Stimulated activated naive CD8-positive, alpha-beta T cell treated with anti-CD3 and anti-CD28 coated beads, Interleukin-15, amount 100 ng/mL, for 72 hours (primary cell): Measurements from ENCODE around the gene ZBTB48.

ENCODE experiments used
- ATAC-seq: fragments of 150-1000 bp; cut with Tn5 transposase; 2 replicates; pipeline ENCODE4 v1.10.0; 2021; ENCODE audit warnings: mild to moderate bottlenecking, moderate library complexity
- DNase-seq, 2 donors: peaks; one replicate each; pipeline ENCODE4 v3.0.0; 2021 to 2022
- H3K27ac Mint-ChIP-seq, 2 donors: one replicate each; pipeline ENCODE4 v1.8.0; 2022; ENCODE audit warnings: mild to moderate bottlenecking in 2 of 2, mixed read lengths in 2 of 2, moderate library complexity in 2 of 2
- H3K27me3 Mint-ChIP-seq: one replicate; pipeline ENCODE4 v1.8.0; 2022; ENCODE audit warnings: mixed read lengths
- H3K4me1 Mint-ChIP-seq: one replicate; pipeline ENCODE4 v1.8.0; 2022; ENCODE audit warnings: mild to moderate bottlenecking, mixed read lengths
- H3K4me3 Mint-ChIP-seq, 2 donors: one replicate each; pipeline ENCODE4 v1.8.0; 2022; ENCODE audit warnings: mild to moderate bottlenecking in 2 of 2, mixed read lengths in 2 of 2, moderate library complexity in 1 of 2
- H3K9me3 Mint-ChIP-seq, 2 donors: one replicate each; pipeline ENCODE4 v1.8.0; 2022; ENCODE audit warnings: mixed read lengths in 2 of 2

ZBTB48 gene

GRCh38 chr1:6612641-6613360 lies 33.0 kb downstream of the ZBTB48 start:
- H3K9me3 Mint-ChIP-seq, result no peaks in the 10 kb centered on the region
- DNase-seq (peak in 1 of 2 donors; percentile 31), ATAC-seq (peak; percentile 60)
- peaks cover 28% of the 10 kb centered on the region for H3K4me1 Mint-ChIP-seq
- no peaks in the 10 kb centered on the region for H3K27me3 Mint-ChIP-seq
- H3K27ac Mint-ChIP-seq, result peak overlapping the region; percentile 38 to 88
- H3K4me3 Mint-ChIP-seq, result peak overlapping the region; percentile 97

GRCh38 chr1:6613361-6614018 lies 33.7 kb downstream of the ZBTB48 start, which contains the start of gene PHF13:
TSS of gene PHF13 (plus strand) at chr1:6613731. CDS start at chr1:6614067, 336 bp downstream.
- no peaks in the 10 kb centered on the region for H3K27me3 Mint-ChIP-seq
- ATAC-seq, result peak; percentile 96

DNA sequence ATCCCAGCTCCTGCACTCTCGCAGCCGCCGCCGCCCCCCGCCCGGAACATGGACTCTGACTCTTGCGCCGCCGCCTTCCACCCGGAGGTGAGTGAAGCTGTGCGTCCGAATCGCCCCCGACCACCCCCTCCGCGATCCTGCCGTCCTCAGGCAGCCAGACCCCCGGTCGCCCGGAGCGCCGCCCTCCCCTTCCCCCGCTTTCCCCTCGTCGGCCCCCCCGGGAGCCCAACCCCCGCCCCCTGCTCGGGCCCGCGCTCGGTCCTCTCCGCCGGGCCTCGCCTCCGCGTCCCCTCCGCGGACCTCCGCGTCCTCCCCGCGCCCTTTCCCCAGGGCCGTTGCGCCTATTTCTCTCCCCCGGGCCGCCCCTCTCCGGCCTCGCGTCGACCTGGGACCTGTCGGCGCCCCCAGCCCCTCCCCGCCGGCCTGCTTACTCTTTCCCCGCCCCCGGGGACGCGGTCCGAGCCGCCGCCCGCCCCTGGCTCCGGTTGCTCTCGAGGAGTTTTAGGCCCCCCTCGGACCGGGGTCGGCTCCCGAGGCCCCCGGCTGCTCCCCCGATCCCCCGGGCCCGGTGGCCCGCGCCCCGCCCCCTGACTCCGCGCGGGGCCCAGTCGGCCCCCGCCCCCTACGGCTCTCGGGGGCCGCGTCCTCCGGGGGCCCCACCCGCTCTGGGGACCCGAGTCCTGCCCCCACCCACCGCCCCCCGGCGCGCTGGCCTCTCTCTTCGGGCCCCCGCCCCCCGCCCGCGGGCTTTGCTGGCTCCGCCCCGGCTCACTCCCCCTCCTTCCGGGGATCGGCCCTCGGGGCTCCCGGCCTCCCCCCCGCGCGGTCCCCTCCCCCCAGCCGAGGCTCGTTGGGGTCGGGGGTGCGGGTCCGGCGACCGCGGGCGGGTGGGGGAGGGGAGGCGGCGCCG lies 34.5 kb downstream of the ZBTB48 start:
- peak; percentile 11 for ATAC-seq
- no peaks in the 10 kb centered on the region for H3K9me3 Mint-ChIP-seq
- H3K4me3 Mint-ChIP-seq, result peak overlapping the region; percentile 76 to 80
- no peaks in the 10 kb centered on the region for H3K27me3 Mint-ChIP-seq
- no peak overlapping the region for H3K27ac Mint-ChIP-seq
- peak; percentile 39 to 53 for DNase-seq
- peaks cover 28% of the 10 kb centered on the region for H3K4me1 Mint-ChIP-seq

More at GRCh38 chr1:6613361-6614018, 33.7 kb downstream of the ZBTB48 start, which contains the start of gene PHF13:
- DNase-seq, result peak; percentile 100
- Mint-ChIP-seq H3K9me3 (no peaks in the 10 kb centered on the region), H3K27ac (peak within 1 kb of the TSS; percentile 38 to 88), H3K4me1 (peaks cover 28% of the 10 kb centered on the region), H3K4me3 (peak within 1 kb of the TSS; percentile 97)

DNA sequence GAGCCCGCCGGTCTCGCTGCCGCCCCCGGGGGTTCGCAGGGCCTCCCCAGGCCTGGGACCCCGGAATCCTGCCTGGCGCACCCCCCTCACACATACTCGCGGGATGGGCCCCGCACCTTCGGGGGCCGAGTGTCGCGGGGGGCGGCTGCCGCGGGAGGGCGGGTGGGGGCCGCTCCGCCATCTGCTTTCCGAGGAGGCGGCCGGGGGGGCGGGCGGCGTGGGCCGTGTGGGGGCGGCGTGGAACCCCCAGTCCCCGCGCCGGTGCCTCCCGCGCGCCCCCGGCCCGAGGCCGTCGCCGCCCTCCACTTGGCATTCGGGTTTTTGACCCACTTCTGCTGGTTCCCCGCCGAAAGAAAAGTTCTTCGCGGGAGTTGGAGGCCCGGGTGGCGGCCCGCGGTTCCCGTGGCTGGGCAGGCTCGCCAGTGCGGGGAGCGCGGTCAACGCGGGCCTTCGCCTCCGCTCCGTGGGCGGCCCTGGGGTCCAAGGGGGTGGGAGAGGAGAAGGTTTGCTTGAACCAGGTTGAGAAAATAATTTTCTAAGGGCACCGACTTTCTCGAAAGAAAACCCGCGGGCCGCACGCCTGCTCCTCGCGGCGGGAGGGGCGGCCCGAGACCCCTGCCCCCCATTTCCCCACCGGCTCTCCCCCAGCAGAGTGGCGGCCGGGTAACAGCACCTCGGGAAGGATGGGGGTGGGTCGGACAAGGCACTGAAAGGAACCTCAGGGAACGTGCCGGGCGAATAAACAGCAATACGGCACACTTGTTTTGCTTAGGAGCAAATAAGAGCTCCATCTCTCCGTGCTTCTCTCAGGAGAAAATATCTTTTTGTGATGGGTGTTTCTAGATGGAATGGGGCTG lies 35.4 kb downstream of the ZBTB48 start:
- H3K9me3 Mint-ChIP-seq, result no peaks in the 10 kb centered on the region
- ATAC-seq (no peak), DNase-seq (no peak)
- H3K27ac Mint-ChIP-seq, result peak overlapping the region in 1 of 2 donors; percentile 74
- no peaks in the 10 kb centered on the region for H3K27me3 Mint-ChIP-seq
- peaks cover 28% of the 10 kb centered on the region for H3K4me1 Mint-ChIP-seq
- H3K4me3 Mint-ChIP-seq, result peak overlapping the region; percentile 70 to 76

DNA sequence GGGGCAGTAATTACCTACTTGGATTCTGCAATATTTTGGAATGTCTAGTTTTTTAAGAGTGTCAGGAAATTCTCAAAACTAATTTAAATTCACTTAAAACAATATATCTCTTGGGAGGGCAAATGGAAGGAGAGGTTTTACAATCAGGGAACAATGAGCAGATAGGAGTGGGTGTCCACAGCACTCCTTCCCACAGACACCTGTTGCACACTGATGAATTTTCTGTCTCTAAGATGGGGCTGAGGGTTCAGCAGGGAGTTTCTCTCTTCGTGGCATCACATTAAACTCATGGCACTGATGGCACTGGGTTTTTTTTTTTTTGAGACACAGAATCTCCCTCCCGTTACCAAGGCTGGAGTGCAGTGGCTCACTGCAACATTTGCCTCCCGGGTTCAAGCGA lies 39.3 kb downstream of the ZBTB48 start:
- H3K9me3 Mint-ChIP-seq, result no peaks in the 10 kb centered on the region
- DNase-seq (no peak), ATAC-seq (no peak)
- H3K27ac Mint-ChIP-seq, result peak overlapping the region in 1 of 2 donors; percentile 54
- H3K4me3 Mint-ChIP-seq, result no peak overlapping the region
- no peaks in the 10 kb centered on the region for H3K27me3 Mint-ChIP-seq
- peaks cover 16% of the 10 kb centered on the region for H3K4me1 Mint-ChIP-seq

- H3K4me1 Mint-ChIP-seq, result peaks cover 16% of the 10 kb centered on the region
- ATAC-seq (no peak), DNase-seq (no peak)
- H3K27ac Mint-ChIP-seq, result no peak overlapping the region
- H3K9me3 Mint-ChIP-seq, result no peaks in the 10 kb centered on the region
- no peak overlapping the region for H3K4me3 Mint-ChIP-seq
- no peaks in the 10 kb centered on the region for H3K27me3 Mint-ChIP-seq
These were observed 41.9 kb downstream of the ZBTB48 start for GRCh38 chr1:6621429-6622391.

- no peak overlapping the region for H3K27ac Mint-ChIP-seq
These were observed 42.8 kb downstream of the ZBTB48 start for GRCh38 chr1:6622396-6623152.

DNA sequence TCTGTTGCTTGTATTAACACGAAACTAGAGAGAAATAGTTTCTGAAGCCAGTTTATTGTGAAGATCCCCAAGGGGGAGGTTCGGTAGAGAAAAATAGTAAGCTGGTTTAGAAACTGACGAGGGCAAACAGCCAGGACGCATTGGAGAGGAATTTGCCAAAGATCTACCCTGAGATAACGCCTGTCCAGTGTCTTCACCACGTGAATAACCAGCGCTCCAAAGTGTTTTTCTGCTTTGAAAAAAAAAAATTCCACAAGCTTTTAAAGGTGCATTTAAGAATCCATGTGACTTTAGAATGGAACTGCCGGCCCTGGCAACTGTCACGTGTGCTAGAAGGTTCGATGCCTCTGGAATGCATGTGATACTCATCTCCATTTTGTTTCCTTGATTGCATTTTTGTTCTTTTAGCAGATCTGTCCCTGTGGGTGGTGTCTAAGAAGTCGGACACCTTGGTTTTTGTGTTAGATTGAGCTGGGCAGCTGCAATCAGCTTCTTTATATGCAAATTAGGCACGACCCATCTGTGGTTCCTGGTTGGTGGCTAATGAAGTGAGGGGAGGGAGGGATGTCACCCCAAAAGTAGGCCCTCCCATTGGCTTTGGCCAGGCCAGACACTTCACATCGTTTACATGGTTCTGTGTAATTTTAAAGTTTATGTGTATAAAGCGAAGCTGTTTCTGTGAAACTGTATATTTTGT lies 43.6 kb downstream of the ZBTB48 start:
- Mint-ChIP-seq H3K4me1 (peaks cover 30% of the 10 kb centered on the region), H3K9me3 (no peaks in the 10 kb centered on the region), H3K4me3 (no peak overlapping the region), H3K27ac (peak overlapping the region in 1 of 2 donors; percentile 9), H3K27me3 (no peaks in the 10 kb centered on the region)
- ATAC-seq, result no peak
- no peak for DNase-seq

More at GRCh38 chr1:6622396-6623152, 42.8 kb downstream of the ZBTB48 start:
- ATAC-seq (no peak), DNase-seq (no peak)
- Mint-ChIP-seq H3K9me3 (no peaks in the 10 kb centered on the region), H3K4me1 (peaks cover 23% of the 10 kb centered on the region), H3K27me3 (no peaks in the 10 kb centered on the region), H3K4me3 (no peak overlapping the region)

DNA sequence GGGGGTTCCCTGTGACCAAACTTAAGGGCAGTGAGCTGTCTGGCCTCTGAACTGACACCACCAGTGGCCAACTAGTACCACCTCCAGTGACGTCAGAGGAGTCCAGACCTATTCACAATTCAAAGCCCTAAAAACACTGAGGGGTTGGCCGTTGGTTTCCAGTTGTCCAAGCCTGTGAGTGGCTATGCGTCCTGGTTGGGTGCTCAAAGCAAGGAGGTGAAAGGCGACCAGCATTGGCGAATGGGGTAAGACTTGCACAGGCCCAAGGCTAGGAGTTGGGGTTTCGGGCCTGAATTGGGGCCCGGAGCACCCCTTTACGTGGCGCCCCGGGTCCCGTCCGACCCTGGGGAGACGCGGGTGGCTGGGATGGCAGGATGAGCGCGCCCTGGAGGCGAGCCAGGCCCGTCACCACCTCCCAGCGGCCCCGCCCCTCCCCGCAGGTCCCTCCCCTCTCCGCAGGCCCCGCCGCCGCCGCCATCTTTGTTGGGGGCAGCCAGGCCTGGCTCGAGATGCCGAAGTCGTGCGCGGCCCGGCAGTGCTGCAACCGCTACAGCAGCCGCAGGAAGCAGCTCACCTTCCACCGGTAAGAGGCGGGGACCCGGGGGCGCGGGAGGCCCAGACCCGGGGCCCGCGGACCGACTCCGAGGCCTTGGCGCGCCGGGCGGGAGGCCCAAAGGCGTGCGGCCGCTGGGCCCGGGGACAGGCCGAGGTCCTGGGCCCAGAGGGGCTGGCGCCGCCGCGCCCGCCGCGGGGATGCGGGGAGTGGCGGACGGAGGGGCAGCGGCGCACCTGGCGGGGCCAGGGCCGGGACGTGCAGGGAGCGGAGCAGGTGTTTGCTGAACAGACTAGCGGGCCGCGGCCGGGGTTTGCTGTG lies 45.2 kb downstream of the ZBTB48 start, which contains the start of gene THAP3:
THAP3 (plus strand) TSS at position 159 of the 874 bp plus-strand sequence; CDS start at position 510, 351 bp downstream.
- Mint-ChIP-seq H3K27ac (peak within 1 kb of the TSS; percentile 96), H3K4me1 (peaks cover 30% of the 10 kb centered on the region), H3K9me3 (no peaks in the 10 kb centered on the region), H3K27me3 (no peaks in the 10 kb centered on the region), H3K4me3 (peak within 1 kb of the TSS; percentile 90 to 91)
- peak; percentile 84 to 87 for DNase-seq
- peak; percentile 96 for ATAC-seq

- no peaks in the 10 kb centered on the region for H3K9me3 Mint-ChIP-seq
- peak overlapping the region; percentile 85 to 96 for H3K27ac Mint-ChIP-seq
- H3K4me3 Mint-ChIP-seq, result peak overlapping the region; percentile 90 to 91
- ATAC-seq, result peak; percentile 69
- no peaks in the 10 kb centered on the region for H3K27me3 Mint-ChIP-seq
- no peak for DNase-seq
- H3K4me1 Mint-ChIP-seq, result peaks cover 30% of the 10 kb centered on the region
These were observed 45.9 kb downstream of the ZBTB48 start for GRCh38 chr1:6625584-6626149.

DNA sequence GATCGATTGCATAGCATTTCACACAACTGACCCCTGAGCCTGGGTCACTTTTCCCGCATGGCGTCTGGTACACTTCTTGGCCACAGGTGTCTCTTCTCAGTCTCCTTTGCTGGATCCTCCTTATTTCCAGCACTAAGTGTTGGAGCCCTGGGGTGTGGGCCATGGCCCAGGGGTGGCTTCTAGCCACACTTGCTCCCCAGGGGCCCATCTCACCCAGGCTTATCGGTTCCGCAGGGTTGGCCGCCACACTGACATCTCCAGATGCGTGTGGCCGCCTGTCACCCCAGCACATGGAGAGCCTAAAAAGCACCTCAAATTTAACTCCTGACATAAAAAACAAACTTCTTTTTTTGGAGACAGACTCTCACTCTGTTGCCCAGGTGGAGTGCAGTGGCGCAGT lies 47.2 kb downstream of the ZBTB48 start:
- Mint-ChIP-seq H3K27ac (peak overlapping the region in 1 of 2 donors; percentile 96), H3K27me3 (no peaks in the 10 kb centered on the region), H3K9me3 (no peaks in the 10 kb centered on the region), H3K4me1 (peaks cover 30% of the 10 kb centered on the region), H3K4me3 (peak overlapping the region; percentile 90 to 91)
- ATAC-seq (no peak), DNase-seq (no peak)
